ENCODE measurements around the gene TGFA.

Gene TGFA

DNA sequence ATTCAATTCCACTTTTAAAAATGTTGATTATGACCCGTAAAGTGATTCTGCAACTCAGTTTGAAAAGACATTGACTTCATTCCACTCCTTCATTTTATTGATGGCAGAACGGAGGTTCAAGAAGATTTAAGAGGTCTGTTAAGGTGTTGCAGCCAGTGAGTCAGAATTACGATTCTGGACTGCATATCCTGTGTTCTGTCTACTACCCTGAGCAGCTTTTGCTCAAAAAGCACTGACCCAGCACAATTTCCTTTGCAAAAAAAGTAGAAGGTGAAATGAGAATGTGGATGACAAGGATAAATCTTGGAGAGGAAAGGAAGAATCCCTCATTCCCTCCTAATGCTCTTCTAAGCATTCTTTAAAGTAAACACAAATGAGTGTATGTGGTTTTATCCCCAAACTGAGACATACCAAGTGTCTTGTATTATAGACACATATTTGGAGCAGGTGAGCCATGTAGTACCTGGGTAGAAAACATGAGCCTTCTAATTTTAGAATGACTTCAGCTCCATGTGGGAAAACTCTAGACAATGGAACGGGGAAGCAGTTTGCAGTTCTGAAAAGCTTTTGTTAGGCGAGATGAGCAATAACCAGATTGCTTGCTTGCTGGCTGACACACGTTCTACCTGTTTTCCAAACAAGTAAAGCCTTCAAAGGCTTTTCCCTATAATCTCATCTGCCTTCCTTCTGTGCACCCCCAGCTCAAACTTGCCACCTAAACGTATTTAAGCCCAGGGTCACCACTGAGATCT is 44.7 kb downstream of the TGFA start:
- H3K27ac ChIP-seq = no peak overlapping the region
- TF ChIP-seq ZFX (IDR thresholded peaks at IDR 0.05; ENCODE audit: borderline replicate concordance) = no peak
- TF ChIP-seq, protein P1, sequence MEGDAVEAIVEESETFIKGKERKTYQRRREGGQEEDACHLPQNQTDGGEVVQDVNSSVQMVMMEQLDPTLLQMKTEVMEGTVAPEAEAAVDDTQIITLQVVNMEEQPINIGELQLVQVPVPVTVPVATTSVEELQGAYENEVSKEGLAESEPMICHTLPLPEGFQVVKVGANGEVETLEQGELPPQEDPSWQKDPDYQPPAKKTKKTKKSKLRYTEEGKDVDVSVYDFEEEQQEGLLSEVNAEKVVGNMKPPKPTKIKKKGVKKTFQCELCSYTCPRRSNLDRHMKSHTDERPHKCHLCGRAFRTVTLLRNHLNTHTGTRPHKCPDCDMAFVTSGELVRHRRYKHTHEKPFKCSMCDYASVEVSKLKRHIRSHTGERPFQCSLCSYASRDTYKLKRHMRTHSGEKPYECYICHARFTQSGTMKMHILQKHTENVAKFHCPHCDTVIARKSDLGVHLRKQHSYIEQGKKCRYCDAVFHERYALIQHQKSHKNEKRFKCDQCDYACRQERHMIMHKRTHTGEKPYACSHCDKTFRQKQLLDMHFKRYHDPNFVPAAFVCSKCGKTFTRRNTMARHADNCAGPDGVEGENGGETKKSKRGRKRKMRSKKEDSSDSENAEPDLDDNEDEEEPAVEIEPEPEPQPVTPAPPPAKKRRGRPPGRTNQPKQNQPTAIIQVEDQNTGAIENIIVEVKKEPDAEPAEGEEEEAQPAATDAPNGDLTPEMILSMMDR (IDR thresholded peaks at IDR 0.05) = no peak

DNA sequence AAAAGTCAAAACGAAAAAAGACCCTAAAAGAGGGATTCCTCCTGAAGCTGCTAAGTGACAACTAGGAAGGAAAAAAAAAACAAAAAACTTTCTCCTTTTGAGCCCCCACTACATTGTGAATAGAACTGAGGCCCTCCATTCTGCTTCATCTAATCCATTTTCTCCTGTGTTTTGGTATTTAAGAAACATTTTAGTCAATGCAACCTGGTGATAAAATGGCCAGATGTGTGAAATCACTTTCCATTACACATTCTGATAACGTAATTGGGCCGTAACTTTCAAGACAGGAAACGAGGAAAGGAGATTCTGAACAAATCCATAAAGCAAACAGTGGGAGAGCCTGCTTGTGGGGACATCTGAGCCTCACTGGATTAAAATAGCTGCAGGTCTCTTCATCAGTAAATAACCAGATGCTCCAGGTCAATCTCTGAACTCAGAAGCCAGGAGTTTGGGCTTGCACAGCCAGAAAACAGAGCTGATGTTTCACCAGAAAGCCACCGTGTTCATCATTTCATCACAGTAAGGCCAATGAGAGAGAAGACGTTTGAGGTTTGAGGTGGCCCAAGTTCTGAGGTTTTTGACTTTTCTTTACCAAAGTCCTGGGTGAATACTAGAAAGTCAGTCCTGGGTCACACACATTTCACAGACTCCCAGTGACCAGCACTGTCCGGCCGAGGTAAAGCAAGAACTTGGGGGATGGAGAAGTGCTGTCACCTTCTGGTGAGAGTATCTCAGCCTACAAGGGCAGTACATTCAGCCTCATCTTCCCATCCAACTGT is 47.8 kb downstream of the TGFA start:
- no peak overlapping the region for H3K27ac ChIP-seq
- TF ChIP-seq, protein P1 (IDR thresholded peaks at IDR 0.05) = no peak
- TF ChIP-seq ZFX (IDR thresholded peaks at IDR 0.05; ENCODE audit: borderline replicate concordance) = no peak

DNA sequence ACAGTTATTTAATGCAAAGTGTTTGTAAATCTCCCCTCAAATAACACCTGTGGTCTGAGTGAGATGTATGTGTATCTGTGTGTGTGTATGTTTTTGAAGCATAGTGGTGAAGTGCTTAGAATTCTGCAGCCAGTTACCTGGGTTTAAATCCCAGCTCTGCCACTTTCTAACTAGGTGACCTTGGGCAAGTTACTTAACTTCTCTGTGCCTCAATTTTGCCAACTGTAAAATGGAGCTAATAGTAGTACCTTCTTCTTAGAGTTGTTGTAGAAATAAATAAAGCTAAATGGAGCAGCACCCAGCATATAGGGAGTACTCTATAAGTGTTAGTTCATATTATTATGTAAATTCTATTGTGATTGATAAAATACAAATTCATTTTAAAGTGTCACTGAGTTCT is 48.9 kb downstream of the TGFA start:
- H3K27ac ChIP-seq = no peak overlapping the region
- TF ChIP-seq, protein P1 (IDR thresholded peaks at IDR 0.05) = no peak
- no peak for TF ChIP-seq ZFX (IDR thresholded peaks at IDR 0.05; ENCODE audit: borderline replicate concordance)

DNA sequence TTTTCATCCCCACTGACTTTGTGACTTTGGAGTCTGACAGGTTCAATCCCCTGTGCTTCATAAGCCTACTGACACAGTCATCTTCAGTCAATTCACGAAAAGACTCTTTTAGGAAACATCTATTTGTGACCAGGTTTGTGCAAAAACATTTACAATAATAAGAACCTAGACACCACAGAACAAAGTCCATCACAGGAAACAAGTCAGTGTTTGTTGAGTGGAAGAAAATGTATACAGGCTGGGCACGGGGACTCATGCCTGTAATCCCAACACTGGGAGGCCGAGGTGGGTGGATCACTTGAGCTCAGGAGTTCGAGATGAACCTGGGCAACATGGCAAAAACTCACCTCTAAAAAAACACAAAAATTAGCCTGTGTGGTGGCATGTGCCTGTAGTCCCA is 49.7 kb downstream of the TGFA start:
- H3K27ac ChIP-seq = no peak overlapping the region
- no peak for TF ChIP-seq ZFX (IDR thresholded peaks at IDR 0.05; ENCODE audit: borderline replicate concordance)
- TF ChIP-seq, protein P1 (IDR thresholded peaks at IDR 0.05) = no peak

DNA sequence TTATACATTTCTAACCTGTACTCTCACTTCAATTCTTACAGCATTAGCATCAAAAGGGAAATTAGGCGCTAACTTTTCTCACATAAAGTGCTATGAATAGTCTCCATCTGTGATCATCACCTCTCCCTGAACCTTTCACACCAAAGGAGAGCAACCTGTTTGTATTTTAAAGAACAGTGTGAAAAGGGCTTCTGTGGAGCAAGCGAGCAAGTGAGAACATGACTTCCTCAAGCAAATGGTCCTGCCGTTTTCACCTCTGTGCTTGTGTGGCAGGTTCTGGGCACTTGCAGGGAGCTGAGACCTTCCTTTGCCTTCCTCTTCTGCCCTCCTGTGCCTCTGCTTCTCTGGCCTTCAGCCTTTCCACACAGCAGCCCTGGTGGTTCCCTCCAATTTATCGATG is 51.9 kb downstream of the TGFA start:
- TF ChIP-seq, protein P1 (IDR thresholded peaks at IDR 0.05) = no peak
- no peak overlapping the region for H3K27ac ChIP-seq

DNA sequence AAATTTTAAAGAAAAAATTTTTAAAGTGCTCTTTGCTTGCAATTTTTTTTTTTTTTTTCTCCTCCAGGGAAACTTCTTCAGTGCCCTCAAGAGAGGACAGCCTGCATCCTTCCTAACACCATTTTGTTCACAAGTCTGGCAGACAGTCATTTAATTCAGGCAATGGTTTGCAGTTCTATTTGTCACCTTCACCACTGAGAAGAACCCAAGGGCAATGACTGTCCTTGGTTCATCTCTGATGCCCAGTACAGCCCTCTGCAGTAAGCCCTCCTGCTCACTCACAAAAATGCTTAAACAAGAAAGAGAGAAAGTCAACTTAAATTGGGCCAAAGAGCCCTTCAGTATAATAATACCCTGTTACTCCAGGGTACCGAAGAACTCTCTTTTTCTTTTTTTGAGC is 52.4 kb downstream of the TGFA start:
- TF ChIP-seq ZFX (IDR thresholded peaks at IDR 0.05; ENCODE audit: borderline replicate concordance) = no peak
- TF ChIP-seq, protein P1 (IDR thresholded peaks at IDR 0.05) = no peak
- no peak overlapping the region for H3K27ac ChIP-seq

DNA sequence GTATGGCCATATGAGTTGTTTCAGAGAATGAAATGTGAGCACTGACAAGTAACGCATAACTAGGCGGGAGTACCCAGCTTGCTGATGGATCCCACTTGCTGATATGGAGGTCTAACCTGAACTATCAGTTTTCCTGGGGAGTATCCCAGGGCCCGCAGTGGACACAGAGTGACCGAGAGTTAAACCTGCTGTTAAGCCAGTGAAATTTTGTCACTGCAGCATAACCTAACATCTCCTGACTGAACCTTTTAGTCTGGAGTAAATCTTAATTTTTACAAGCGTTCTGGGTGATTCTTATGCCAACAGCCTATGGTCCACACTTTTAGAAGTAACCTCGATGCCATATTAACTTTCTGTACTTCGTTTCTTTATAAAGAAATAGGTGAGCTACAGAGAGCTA is 54.4 kb downstream of the TGFA start:
- TF ChIP-seq ZFX (IDR thresholded peaks at IDR 0.05; ENCODE audit: borderline replicate concordance) = no peak
- TF ChIP-seq, protein P1 (IDR thresholded peaks at IDR 0.05) = no peak
- no peak overlapping the region for H3K27ac ChIP-seq
